GM18868 (cell line): ENCODE measurements around the gene EVI5.
"Not testable (repeated sequence)": the region's sequence is repeated elsewhere in the genome, so short reads cannot be mapped to it uniquely, and the experiment has no call there.

Experiments
- ATAC-seq: cut with Tn5 transposase; IDR thresholded peaks from one replicate; pipeline ENCODE4 v1.9.1; 2021; ENCODE audit warnings: mild to moderate bottlenecking, moderate library complexity; ENCODE audit not compliant: unreplicated experiment

Gene EVI5

GRCh38 chr1:92583821-92584760 lies 200.8 kb downstream of the EVI5 start:
- peak; percentile 89 for ATAC-seq

GRCh38 chr1:92577261-92577895 lies 207.5 kb downstream of the EVI5 start:
- no peak for ATAC-seq

- ATAC-seq: no peak
Observed at GRCh38 chr1:92575123-92575522, 209.8 kb downstream of the EVI5 start.

GRCh38 chr1:92572520-92572919 lies 212.4 kb downstream of the EVI5 start:
- ATAC-seq: no peak

GRCh38 chr1:92571578-92571977 lies 213.3 kb downstream of the EVI5 start:
- no peak for ATAC-seq

- ATAC-seq: no peak
Observed at GRCh38 chr1:92567211-92567868, 217.6 kb downstream of the EVI5 start.

GRCh38 chr1:92563457-92564216 lies 221.3 kb downstream of the EVI5 start:
- ATAC-seq: peak; percentile 100

- no peak for ATAC-seq
Observed at GRCh38 chr1:92556350-92556749, 228.6 kb downstream of the EVI5 start.

GRCh38 chr1:92554216-92554615 lies 230.7 kb downstream of the EVI5 start:
- ATAC-seq: no peak

- ATAC-seq: no peak
Observed at GRCh38 chr1:92551916-92552315, 233.0 kb downstream of the EVI5 start.

GRCh38 chr1:92544756-92545165 lies 240.1 kb downstream of the EVI5 start:
- ATAC-seq: no peak

GRCh38 chr1:92543131-92544055 lies 241.5 kb downstream of the EVI5 start:
- no peak for ATAC-seq

GRCh38 chr1:92538413-92539061 lies 246.4 kb downstream of the EVI5 start:
- ATAC-seq: peak; percentile 58

- ATAC-seq: peak; percentile 72
Observed at GRCh38 chr1:92538048-92538412, 246.9 kb downstream of the EVI5 start.

- peak; percentile 61 for ATAC-seq
Observed at GRCh38 chr1:92536980-92537884, 247.7 kb downstream of the EVI5 start.

GRCh38 chr1:92536211-92536979 lies 248.5 kb downstream of the EVI5 start:
- no peak for ATAC-seq

GRCh38 chr1:92532371-92532770 lies 252.5 kb downstream of the EVI5 start:
- not testable (repeated sequence) for ATAC-seq

- ATAC-seq: not testable (repeated sequence)
Observed at GRCh38 chr1:92531939-92532338, 253.0 kb downstream of the EVI5 start.
